Tibial nerve (tissue), 4 donors: ENCODE data around the gene STX8. TPM values are rescaled to one million over a fixed set of nuclear protein-coding genes. Genes with fewer than 3 reads are reported as not detected.

Experiments
- DNase-seq, 2 donors: peaks; one replicate each; pipeline ENCODE4 v3.0.0-alpha.2; 2019; ENCODE audit warnings: low spot score in 2 of 2
- H3K27ac ChIP-seq, 4 donors: fragments of 200-600 bp; sonication (generic) in 3 of 4; one replicate each; pipeline ENCODE4 v1.5.1; 2017 to 2019; ENCODE audit warnings: mild to moderate bottlenecking in 1 of 4
- H3K27me3 ChIP-seq, 2 donors: fragments of 200-600 bp; sonication (generic) in 1 of 2; one replicate each; pipeline versions ENCODE4 v1.5.1 to v1.6.0; 2017 to 2019
- H3K36me3 ChIP-seq, 3 donors: fragments of 200-600 bp; sonication (generic); one replicate each; pipeline ENCODE4 v1.5.1; 2018 to 2019
- H3K4me1 ChIP-seq, 4 donors: fragments of 200-600 bp; sonication (generic) in 3 of 4; one replicate each; pipeline ENCODE4 v1.5.1; 2017 to 2019
- H3K4me3 ChIP-seq, 4 donors: fragments of 200-600 bp; sonication (generic) in 3 of 4; one replicate each; pipeline ENCODE4 v1.5.1; 2017 to 2019; ENCODE audit warnings: mild to moderate bottlenecking in 1 of 4, moderate library complexity in 1 of 4
- H3K9me3 ChIP-seq, 4 donors: fragments of 200-600 bp; sonication (generic) in 3 of 4; one replicate each; pipeline ENCODE4 v1.5.1; 2017 to 2019
- CTCF ChIP-seq, 5 experiments: fragments of 200-600 bp in 3 of 5; fragments of 450-650 bp in 2 of 5; sonication (generic) in 3 of 5; IDR thresholded peaks; one replicate each; pipeline ENCODE4 v1.5.1; 2016 to 2019; ENCODE audit warnings: antibody characterized with exemption in 5 of 5, mild to moderate bottlenecking in 3 of 5, moderate library complexity in 2 of 5
- EP300 ChIP-seq, 2 donors: sonication (generic); formaldehyde crosslinking; IDR thresholded peaks; one replicate each; pipeline ENCODE4 v1.6.1; 2017; ENCODE audit warnings: antibody characterized with exemption in 2 of 2, mild to moderate bottlenecking in 1 of 2
- POLR2A ChIP-seq, 2 donors: fragments of 450-650 bp; IDR thresholded peaks; one replicate each; pipeline ENCODE4 v1.6.1; 2017; ENCODE audit warnings: antibody characterized with exemption in 2 of 2, mild to moderate bottlenecking in 2 of 2, moderate library complexity in 2 of 2
- WGBS, 2 donors: methylation state at CpG; one replicate each; pipeline ENCODE4 v1.1.5; 2018; 5-methylcytosine and 5-hydroxymethylcytosine counted together
- total RNA-seq, 4 donors: library from RNA; depleted of rRNA; stranded (reverse); fragments of >200 nt; gene quantifications; one replicate each; pipeline ENCODE4 v1.1.0, GENCODE V29; 2016

Gene STX8
- total RNA-seq, 4 donors from 2014 or later: 57.7 to 97.2 (median 69.1) TPM

GRCh38 chr17:9330611-9331271 lies 244.9 kb downstream of the STX8 start:
- Histone ChIP-seq H3K4me3 (no peak overlapping the region), H3K9me3 (peaks cover 0 to 10% (median 3%) of the 10 kb centered on the region in 4 donors), H3K36me3 (no peaks in the 10 kb centered on the region), H3K4me1 (no peaks in the 10 kb centered on the region), H3K27ac (no peak overlapping the region), H3K27me3 (no peaks in the 10 kb centered on the region)
- no peak for DNase-seq
- 62 to 75% methylated on average over 21 of the region's 21 CpGs for WGBS, 2 donors
- TF ChIP-seq CTCF (IDR thresholded peaks at IDR 0.05) (no peak), POLR2A (IDR thresholded peaks at IDR 0.05) (no peak), EP300 (IDR thresholded peaks at IDR 0.05) (no peak)

- H3K36me3 ChIP-seq: no peaks in the 10 kb centered on the region
- no peak for DNase-seq
- no peaks in the 10 kb centered on the region for H3K4me1 ChIP-seq
- WGBS, 2 donors: 83 to 87% methylated on average over 5 of the region's 5 CpGs
- TF ChIP-seq CTCF (IDR thresholded peaks at IDR 0.05): no peak
- no peak for TF ChIP-seq POLR2A (IDR thresholded peaks at IDR 0.05)
- TF ChIP-seq EP300 (IDR thresholded peaks at IDR 0.05): no peak
- H3K9me3 ChIP-seq: peaks cover 0 to 9% (median 2%) of the 10 kb centered on the region in 4 donors
- no peaks in the 10 kb centered on the region for H3K27me3 ChIP-seq
- H3K4me3 ChIP-seq: no peak overlapping the region
- H3K27ac ChIP-seq: no peak overlapping the region
Observed at GRCh38 chr17:9330141-9330540, 245.5 kb downstream of the STX8 start.

GRCh38 chr17:9329251-9329921 lies 246.2 kb downstream of the STX8 start:
- peaks cover 0 to 1% (median 0%) of the 10 kb centered on the region in 4 donors for H3K9me3 ChIP-seq
- H3K27me3 ChIP-seq: no peaks in the 10 kb centered on the region
- no peak overlapping the region for H3K4me3 ChIP-seq
- no peak for DNase-seq
- H3K4me1 ChIP-seq: no peaks in the 10 kb centered on the region
- no peak overlapping the region for H3K27ac ChIP-seq
- H3K36me3 ChIP-seq: no peaks in the 10 kb centered on the region
- 82 to 84% methylated on average over 9 of the region's 9 CpGs for WGBS, 2 donors
- TF ChIP-seq CTCF (IDR thresholded peaks at IDR 0.05): no peak
- TF ChIP-seq POLR2A (IDR thresholded peaks at IDR 0.05): no peak
- no peak for TF ChIP-seq EP300 (IDR thresholded peaks at IDR 0.05)

GRCh38 chr17:9324864-9325263 lies 250.8 kb downstream of the STX8 start:
- no peak for DNase-seq
- TF ChIP-seq CTCF (IDR thresholded peaks at IDR 0.05) (no peak), POLR2A (IDR thresholded peaks at IDR 0.05) (no peak), EP300 (IDR thresholded peaks at IDR 0.05) (no peak)
- Histone ChIP-seq H3K27me3 (no peaks in the 10 kb centered on the region), H3K4me3 (no peak overlapping the region), H3K27ac (no peak overlapping the region), H3K4me1 (no peaks in the 10 kb centered on the region), H3K36me3 (no peaks in the 10 kb centered on the region), H3K9me3 (no peaks in the 10 kb centered on the region)
- 96 to 98% methylated on average over 4 of the region's 4 CpGs for WGBS, 2 donors

GRCh38 chr17:9322326-9322725 lies 253.3 kb downstream of the STX8 start:
- H3K4me1 ChIP-seq: no peaks in the 10 kb centered on the region
- no peaks in the 10 kb centered on the region for H3K27me3 ChIP-seq
- H3K4me3 ChIP-seq: no peak overlapping the region
- 53 to 60% methylated on average over 2 of the region's 2 CpGs for WGBS, 2 donors
- no peaks in the 10 kb centered on the region for H3K36me3 ChIP-seq
- no peak overlapping the region for H3K27ac ChIP-seq
- DNase-seq: no peak
- TF ChIP-seq CTCF (IDR thresholded peaks at IDR 0.05): no peak
- peaks cover 0 to 20% (median 4%) of the 10 kb centered on the region in 4 donors for H3K9me3 ChIP-seq
